Gastrocnemius medialis (tissue), 4 donors: ENCODE results near the gene NR0B2. TPM values are rescaled to one million over a fixed set of nuclear protein-coding genes. Genes with fewer than 3 reads are reported as not detected.

Experiments used
- ATAC-seq, 2 donors: fragments of 150-250 bp; one replicate each; pipeline ENCODE4 v1.9.1; 2016
- DNase-seq, 2 donors: peaks; one replicate each; pipeline ENCODE4 v3.0.0-alpha.2; 2019
- H3K27ac ChIP-seq, 4 donors: fragments of 200-600 bp; sonication (generic); 1 replicate in 1 of 4; 2 replicates in 3 of 4; pipeline ENCODE4 v1.5.1; 2016 to 2018; ENCODE audit warnings: mild to moderate bottlenecking in 2 of 4, moderate library complexity in 1 of 4
- H3K27me3 ChIP-seq, 3 donors: fragments of 200-600 bp; sonication (generic) in 2 of 3; 1 replicate in 1 of 3; 2 replicates in 2 of 3; pipeline versions ENCODE4 v1.5.1 to v1.6.0; 2016 to 2019; ENCODE audit warnings: mild to moderate bottlenecking in 1 of 3, moderate library complexity in 1 of 3
- H3K36me3 ChIP-seq, 2 donors: fragments of 200-600 bp; sonication (generic) in 1 of 2; one replicate each; pipeline ENCODE4 v1.5.1; 2017 to 2018
- H3K4me1 ChIP-seq, 2 donors: fragments of 200-600 bp; sonication (generic) in 1 of 2; one replicate each; pipeline ENCODE4 v1.5.1; 2016 to 2017; ENCODE audit warnings: mild to moderate bottlenecking in 2 of 2
- H3K4me3 ChIP-seq, 4 donors: fragments of 200-600 bp; sonication (generic) in 3 of 4; 1 replicate in 1 of 4; 2 replicates in 3 of 4; pipeline ENCODE4 v1.5.1; 2016 to 2019; ENCODE audit warnings: mild to moderate bottlenecking in 2 of 4
- H3K9me3 ChIP-seq, 3 donors: fragments of 200-600 bp; sonication (generic) in 2 of 3; 1 replicate in 1 of 3; 2 replicates in 2 of 3; pipeline ENCODE4 v1.5.1; 2016 to 2019
- CTCF ChIP-seq, 5 experiments: fragments of 450-650 bp in 3 of 5; fragments of 200-600 bp in 2 of 5; sonication (generic) in 2 of 5; IDR thresholded peaks in 4 of 5; conservative IDR thresholded peaks in 1 of 5; 1 replicate in 4 of 5; 2 replicates in 1 of 5; pipeline ENCODE4 v1.5.1; 2016 to 2019; ENCODE audit warnings: antibody characterized with exemption in 5 of 5, mild to moderate bottlenecking in 3 of 5, moderate library complexity in 3 of 5
- POLR2A ChIP-seq, 2 donors: fragments of 450-650 bp; IDR thresholded peaks; one replicate each; pipeline ENCODE4 v1.6.1; 2017; ENCODE audit warnings: antibody characterized with exemption in 2 of 2, mild to moderate bottlenecking in 2 of 2, moderate library complexity in 2 of 2
- in situ Hi-C, 4 donors: fragments of 200-750 bp; cut with MboI; loops; one replicate each; pipeline versions ENCODE4 v1.15.0 to v1.8.0; 2017; ENCODE audit warnings: low sequenced_read_pairs in 4 of 4
- intact Hi-C: fragments of 100-400 bp; cut with DNase I; formaldehyde crosslinking; loops from one replicate; pipeline ENCODE4 v1.15.1; 2023; ENCODE audit warnings: low total_unique reads
- total RNA-seq, 4 donors: library from RNA; depleted of rRNA; stranded (reverse); fragments of >200 nt; gene quantifications; one replicate each; pipeline versions ENCODE4 v1.1.0 to v1.2.3, GENCODE V29; 2016

The NR0B2 gene
- total RNA-seq, 4 donors from 2014 or later, result 0.31 TPM; not detected in 3

GRCh38 chr1:26862781-26863684 is 50.7 kb downstream of the NR0B2 start, which contains the start of gene SFN:
Gene SFN (plus strand): TSS chr1:26863149. CDS start chr1:26863213, 64 bp downstream.
- no peak within 1 kb of the TSS for H3K27ac ChIP-seq
- no peak within 1 kb of the TSS for H3K4me3 ChIP-seq
- no peaks in the 10 kb centered on the region for H3K27me3 ChIP-seq
- in situ Hi-C loops, result no loop called here
- H3K4me1 ChIP-seq, result peaks cover 4 to 17% of the 10 kb centered on the region in 2 donors
- intact Hi-C loops, result no loop called here
- no peak for DNase-seq
- ATAC-seq, result no peak
- no peaks in the 10 kb centered on the region for H3K36me3 ChIP-seq
- TF ChIP-seq CTCF (IDR thresholded peaks at IDR 0.05 in 4 of 5, conservative IDR thresholded peaks at IDR 0.05 in 1 of 5), result no peak
- no peak for TF ChIP-seq POLR2A (IDR thresholded peaks at IDR 0.05)
- H3K9me3 ChIP-seq, result no peaks in the 10 kb centered on the region

GRCh38 chr1:26861889-26862378 is 51.8 kb downstream of the NR0B2 start:
- H3K27ac ChIP-seq, result no peak overlapping the region
- ATAC-seq (no peak), DNase-seq (no peak)
- H3K4me3 ChIP-seq, result no peak overlapping the region
- H3K36me3 ChIP-seq, result no peaks in the 10 kb centered on the region
- intact Hi-C loops (no loop called here), in situ Hi-C loops (no loop called here)
- H3K4me1 ChIP-seq, result peaks cover 4 to 17% of the 10 kb centered on the region in 2 donors
- H3K27me3 ChIP-seq, result no peaks in the 10 kb centered on the region
- no peak for TF ChIP-seq CTCF (IDR thresholded peaks at IDR 0.05 in 4 of 5, conservative IDR thresholded peaks at IDR 0.05 in 1 of 5)
- no peaks in the 10 kb centered on the region for H3K9me3 ChIP-seq

Other genes starting within 250 kb of the NR0B2 start
- 10 to 100 TPM; 22.3 to 51.0 (median 35.0) TPM for gene ARID1A, start 218.0 kb downstream of the NR0B2 start, total RNA-seq
- gene PIGV, start 126.0 kb downstream of the NR0B2 start, total RNA-seq, result 10 to 100 TPM in 1 of 4 donors, 1 to 10 TPM in 3; 2.9 to 16.0 (median 5.8) TPM
- gene ZDHHC18, start 87.3 kb downstream of the NR0B2 start, total RNA-seq, result 10 to 100 TPM in 3 of 4 donors, 1 to 10 TPM in 1; 8.1 to 16.3 (median 12.5) TPM
- 1 to 10 TPM in 1 of 4 donors, under 1 TPM in 1, not detected in 2; 0.36 to 1.5 TPM for gene SFN, start 50.8 kb downstream of the NR0B2 start, total RNA-seq
- 10 to 100 TPM in 1 of 4 donors, 1 to 10 TPM in 3; 8.9 to 10.0 (median 9.8) TPM for gene GPN2, start 23.7 kb downstream of the NR0B2 start, total RNA-seq
- gene GPATCH3, start 13.5 kb downstream of the NR0B2 start, total RNA-seq, result 10 to 100 TPM; 13.7 to 20.4 (median 16.9) TPM
- gene NUDC, start 7.8 kb upstream of the NR0B2 start, total RNA-seq, result 10 to 100 TPM; 39.9 to 83.5 (median 70.6) TPM
- gene KDF1, start 46.5 kb upstream of the NR0B2 start, total RNA-seq, result under 1 TPM in 1 of 4 donors, not detected in 3; 0.15 TPM
- gene TRNP1, start 79.7 kb upstream of the NR0B2 start, total RNA-seq, result 1 to 10 TPM; 1.2 to 5.1 (median 2.0) TPM
- gene TENT5B, start 98.9 kb upstream of the NR0B2 start, total RNA-seq, result 1 to 10 TPM in 3 of 4 donors, under 1 TPM in 1; 0.53 to 3.3 (median 1.5) TPM
- gene SLC9A1, start 241.2 kb upstream of the NR0B2 start, total RNA-seq, result 1 to 10 TPM; 2.5 to 4.3 (median 3.7) TPM